GM19324 (cell line): Measurements from ENCODE around the gene CTNNBL1.
"Not testable (repeated sequence)": the region's sequence is repeated elsewhere in the genome, so short reads cannot be mapped to it uniquely, and the experiment has no call there.

Experiments
- ATAC-seq: cut with Tn5 transposase; IDR thresholded peaks from one replicate; pipeline ENCODE4 v1.9.1; 2021; ENCODE audit warnings: mild to moderate bottlenecking, moderate library complexity; ENCODE audit not compliant: unreplicated experiment, low FRiP score

Gene CTNNBL1, protein sequence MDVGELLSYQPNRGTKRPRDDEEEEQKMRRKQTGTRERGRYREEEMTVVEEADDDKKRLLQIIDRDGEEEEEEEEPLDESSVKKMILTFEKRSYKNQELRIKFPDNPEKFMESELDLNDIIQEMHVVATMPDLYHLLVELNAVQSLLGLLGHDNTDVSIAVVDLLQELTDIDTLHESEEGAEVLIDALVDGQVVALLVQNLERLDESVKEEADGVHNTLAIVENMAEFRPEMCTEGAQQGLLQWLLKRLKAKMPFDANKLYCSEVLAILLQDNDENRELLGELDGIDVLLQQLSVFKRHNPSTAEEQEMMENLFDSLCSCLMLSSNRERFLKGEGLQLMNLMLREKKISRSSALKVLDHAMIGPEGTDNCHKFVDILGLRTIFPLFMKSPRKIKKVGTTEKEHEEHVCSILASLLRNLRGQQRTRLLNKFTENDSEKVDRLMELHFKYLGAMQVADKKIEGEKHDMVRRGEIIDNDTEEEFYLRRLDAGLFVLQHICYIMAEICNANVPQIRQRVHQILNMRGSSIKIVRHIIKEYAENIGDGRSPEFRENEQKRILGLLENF

DNA sequence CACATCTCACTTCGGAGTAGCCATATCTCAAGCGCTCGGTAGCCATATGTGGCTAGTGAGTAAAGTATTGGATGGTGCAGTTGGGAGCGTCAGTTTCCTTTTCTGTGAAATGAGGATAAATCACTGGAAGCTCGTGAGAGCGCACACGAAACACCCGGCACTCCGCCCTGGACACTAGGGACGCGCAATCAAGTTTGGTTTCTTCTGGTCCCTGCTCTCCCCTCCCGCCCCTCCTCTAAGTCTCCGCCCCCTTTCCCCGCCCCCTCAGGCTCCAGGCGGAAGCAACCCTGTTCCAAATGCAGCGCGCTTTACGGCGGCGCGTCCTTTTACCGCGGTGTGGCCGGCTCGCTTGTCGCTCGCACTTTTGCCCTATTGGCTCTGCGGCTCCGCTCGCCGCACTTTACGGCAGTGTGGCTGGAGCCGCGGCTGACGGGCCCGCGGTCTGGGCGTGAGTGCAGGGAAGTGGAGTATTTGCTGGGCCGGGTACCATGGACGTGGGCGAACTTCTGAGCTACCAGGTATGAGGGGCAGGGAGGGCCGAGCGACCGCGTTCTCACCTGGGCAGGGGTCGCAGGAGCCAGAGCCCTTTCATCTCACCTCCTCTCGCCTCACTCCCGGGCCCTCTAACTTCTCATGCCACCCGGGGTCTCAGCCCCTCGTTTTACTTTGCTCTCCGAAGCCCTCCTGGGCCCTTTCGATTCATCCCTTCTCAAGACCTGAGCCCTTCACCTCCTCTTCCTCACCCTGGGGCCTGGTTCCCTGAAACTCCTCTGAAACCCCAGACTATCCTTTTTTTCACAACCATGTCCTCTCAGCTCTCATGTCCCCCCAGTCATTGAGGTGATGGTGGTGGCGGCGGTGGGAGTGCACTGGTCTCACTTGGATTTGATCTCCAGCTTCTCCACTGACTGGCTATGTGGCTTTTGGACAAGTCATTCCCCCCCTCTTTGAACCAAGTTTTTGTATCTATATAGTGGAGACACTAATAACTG is at the start of gene CTNNBL1:
TSS of gene CTNNBL1 (plus strand) at position 396 of the 992 bp plus-strand sequence. CDS start at position 489, 93 bp downstream.
- peak; percentile 87 for ATAC-seq

DNA sequence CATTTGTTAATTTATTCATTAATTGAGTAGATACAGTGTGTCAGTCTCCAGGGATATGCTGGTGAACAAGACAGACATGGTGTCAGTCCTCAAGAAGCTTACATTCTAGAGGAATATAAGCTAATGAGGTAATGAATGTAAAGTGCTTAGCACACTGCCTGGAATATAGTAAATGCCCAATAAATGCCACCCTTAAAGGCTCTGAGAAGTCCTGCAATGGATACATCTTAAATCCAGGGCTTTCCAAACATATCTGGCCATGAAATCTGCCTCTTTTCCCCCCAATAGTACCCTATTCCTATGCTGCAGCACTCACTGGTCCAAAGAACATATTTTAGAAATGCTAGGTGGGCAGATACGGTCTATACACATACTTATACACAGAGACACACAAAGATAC is 49.2 kb upstream of the CTNNBL1 start:
- no peak for ATAC-seq

DNA sequence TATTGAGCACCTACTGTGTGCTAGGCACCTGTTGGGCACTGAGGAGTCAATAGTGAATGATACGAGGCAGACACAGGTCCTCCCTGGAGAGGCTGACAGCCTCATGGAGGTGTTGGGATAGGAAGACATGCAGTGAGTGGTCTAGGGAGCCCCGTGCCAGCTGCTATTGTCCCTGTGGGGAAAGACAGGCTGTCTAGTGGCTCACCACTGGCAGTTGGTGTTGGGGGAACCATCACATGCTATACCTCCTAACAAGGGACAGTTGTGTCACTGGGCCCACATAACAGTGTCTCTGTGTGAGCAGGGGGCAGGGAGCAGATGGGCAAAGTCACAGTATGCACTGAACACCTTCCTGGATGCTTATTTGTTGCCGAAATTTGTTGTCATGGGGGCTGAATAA is 45.9 kb upstream of the CTNNBL1 start:
- no peak for ATAC-seq

DNA sequence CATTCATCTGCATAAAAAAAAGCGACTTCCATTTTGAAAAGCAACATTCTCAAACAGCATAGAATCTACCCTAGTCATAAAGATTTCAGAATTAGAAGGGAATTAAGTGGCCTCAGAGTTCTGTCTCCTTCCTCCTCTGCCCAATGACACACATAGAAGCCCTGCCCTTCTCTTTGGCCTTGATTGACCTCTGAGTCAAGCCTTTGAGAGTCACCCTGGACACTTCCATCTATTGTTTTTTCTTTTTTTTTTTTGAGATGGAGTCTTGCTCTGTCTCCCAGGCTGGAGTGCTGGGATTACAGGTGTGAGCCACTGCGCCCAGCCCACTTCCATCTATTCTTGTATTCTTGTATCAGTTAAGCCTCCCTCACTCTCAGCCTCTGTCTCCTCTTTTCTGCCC is 44.8 kb upstream of the CTNNBL1 start:
- no peak for ATAC-seq

DNA sequence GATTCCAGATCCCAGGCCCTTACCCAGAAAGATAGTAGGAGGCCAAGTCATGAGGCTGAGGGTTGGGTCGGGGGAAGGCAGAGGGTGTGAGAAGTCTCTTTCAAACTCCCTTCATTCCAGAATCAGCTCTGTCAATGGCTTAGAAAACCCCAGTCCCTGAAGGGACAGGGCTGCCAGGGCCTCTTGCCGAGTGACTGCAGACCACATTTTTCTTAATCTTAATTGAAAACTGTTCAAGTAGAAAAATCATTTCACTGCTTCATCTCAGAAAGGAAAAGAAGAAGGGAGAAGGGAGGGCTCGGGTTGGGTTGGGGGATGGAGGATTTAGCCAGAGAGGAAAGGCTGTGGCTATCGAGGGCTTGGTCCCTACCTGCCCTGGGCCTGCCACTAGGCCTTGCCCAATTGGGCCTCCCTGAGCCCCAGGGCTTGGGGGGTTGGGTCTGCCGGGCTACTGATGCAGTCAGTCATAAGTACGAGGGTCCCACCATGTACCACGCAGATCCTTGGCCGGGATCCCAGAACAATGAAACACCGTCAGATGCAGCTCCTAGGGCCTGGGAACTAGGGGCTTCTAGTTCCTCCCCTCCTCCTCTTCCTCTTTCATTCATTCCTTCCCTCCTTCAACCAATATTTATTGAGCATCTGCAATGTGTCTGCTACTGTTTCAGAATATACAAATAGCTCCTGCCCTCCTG is 44.0 kb upstream of the CTNNBL1 start:
- ATAC-seq: no peak

DNA sequence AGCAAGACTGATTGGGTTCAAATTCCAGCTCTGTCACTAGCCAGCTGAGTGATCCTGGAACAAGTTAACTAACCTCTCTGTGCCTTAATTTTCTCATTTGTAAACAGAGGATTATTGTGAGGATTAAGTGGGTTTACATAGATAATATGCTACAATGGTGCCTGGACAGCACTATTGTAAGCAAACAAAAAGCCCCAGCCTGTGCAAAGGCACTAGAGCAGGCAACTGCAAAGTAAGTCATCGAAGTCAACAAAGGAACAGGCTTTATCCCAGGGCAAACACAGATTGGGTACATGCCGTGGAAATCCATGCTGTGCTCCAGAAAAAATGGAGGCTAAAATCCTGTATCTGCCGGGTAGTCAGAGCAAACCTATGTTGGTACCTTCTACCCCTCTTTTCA is 43.2 kb upstream of the CTNNBL1 start:
- ATAC-seq: no peak

DNA sequence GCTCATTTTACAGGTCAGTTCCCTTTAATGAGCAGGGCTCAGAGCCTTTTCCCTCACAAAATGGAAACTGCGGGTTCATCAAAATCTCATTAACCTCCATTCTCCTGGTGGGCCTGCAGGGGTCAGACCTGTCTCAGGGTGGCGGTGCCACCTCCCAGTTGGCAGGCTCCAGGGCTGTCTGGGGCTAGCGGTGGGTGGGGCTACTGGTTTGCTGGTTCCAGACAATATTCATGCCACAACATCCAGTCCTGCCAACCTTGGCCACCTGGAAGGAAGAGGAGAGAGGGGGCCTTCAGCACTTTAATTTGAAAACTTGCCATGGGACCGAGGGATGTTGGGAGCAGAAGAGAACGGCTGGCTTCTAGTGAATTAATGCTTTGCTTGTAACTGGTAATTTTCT is 41.9 kb upstream of the CTNNBL1 start:
- ATAC-seq: no peak

DNA sequence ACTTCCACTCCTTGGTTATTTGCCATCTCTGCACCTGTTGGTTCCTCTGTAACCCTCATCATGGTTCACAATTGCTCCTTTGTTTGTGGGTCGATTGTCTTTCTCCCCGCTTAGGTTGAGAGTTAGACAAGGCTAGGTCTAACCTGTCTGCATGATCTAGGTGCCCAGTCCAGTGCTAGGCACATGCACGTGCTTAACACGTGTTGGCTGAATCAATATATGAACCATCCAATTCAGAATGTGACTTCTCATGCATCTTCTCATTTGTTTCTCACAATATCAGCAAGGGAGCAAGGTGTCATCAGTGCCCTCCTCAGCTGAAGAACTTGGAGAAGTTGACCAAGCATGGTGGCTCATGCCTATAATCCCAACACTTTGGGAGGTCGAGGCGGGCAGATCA is 36.9 kb upstream of the CTNNBL1 start:
- no peak for ATAC-seq

DNA sequence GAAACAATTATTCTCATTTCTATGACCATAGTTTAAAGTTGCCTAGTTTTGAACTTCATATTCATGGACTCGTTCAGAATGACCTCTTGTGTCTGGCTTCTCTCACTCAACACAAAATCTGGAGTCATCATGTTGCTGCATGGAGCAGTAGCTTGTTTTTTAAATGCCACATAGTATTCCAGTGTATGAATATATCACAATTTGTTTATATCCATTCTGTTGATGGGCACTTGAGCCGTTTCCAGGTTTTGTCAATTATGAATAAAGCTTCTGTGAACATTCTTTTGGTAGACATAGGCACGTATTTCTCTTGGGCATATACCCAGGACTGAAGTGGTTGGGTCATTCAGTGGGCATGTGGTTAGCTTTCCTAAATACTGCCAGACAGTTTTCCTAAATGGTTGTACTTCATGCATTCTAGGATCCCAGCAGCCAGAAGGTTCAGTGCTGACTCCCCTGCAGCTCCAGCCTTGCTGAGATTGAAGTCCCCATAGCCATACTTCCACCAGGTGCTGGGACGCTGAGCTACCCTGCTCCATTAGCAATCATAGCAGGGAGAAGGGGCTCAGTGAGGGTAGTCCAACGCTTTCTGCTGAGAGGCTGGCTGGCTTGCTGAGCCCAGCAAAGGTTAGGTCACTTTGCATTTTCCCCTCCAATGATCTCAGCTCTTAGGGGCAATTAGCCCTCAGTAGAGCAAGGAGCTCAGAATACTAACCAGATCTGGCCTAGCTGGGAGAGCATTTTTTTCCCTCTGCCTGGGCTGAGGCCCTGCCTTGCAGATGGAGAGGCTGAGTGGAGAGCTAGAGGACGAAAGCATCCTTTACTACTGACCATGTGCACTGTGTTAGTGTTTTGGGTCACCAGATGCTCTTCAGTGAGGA is 35.7 kb upstream of the CTNNBL1 start:
- ATAC-seq: no peak

DNA sequence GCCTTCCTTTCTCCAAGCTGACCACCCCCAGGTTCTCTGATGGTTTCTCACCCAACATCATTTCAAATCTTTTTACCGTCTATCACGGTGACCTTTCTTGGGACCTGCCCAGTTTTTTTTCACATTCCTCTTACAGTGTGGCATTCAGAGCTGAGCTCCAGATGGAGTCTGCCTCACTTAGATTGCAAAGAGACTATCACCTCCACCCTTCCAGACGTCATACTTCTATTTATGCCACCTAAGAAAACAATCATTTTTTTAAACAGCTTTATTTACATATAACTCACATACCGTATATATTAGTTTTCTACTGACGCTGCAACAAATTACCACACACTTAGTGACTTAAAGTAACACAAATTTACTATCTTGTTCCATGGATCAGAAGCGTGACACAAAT is 32.3 kb upstream of the CTNNBL1 start:
- no peak for ATAC-seq

DNA sequence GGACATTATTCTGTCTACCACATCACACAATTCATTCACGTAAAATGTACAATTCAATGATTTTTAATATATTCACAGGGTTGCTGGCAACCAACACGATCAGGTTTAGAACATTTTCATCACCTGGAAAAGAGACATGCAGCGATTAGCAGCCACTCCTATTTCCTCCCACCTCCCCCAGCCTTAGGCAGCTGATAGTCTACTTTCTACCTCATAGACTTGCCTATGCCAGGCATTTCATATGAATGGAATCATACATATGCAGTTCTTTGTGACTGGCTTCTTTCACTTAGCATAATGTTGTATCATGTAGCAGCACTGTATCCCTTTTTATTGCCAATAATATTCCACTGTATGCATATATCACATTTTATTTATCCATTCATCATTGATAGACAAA is 31.5 kb upstream of the CTNNBL1 start:
- no peak for ATAC-seq

DNA sequence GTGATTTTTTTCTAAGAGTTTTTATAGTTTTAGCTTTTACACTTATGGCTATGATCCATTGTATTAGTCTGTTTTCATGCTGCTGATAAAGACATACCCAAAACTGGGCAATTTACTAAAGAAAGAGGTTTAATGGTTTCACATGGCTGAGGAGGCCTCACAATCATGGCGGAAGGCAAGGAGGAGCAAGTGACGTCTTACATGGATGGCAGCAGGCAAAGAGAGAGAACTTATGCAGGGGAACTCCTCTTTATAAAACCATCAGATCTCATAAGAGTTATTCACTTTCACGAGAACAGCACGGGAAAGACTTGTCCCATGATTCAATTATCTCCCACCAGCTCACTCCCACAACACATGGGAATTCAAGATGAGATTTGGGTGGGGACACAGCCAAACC is 29.2 kb upstream of the CTNNBL1 start:
- ATAC-seq: not testable (repeated sequence)

DNA sequence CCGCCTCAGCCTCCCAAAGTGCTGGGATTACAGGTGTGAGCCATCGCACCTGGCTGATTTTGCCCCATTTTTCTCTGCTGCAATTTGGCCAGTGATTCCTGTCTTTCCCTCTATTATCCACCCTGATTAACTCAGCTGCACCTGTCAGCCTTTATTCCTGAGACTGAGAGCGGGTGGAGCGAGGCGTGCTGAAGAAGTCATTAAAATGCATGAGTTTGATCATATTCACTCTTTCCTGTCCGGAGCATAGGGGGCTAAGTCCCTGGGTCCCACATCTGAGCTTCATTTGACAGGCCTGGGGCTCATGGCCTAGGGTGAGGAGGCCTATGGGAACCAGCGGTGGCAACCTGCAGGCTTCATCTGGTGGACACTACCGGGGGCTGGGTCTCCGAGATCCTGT is 25.7 kb upstream of the CTNNBL1 start:
- no peak for ATAC-seq

DNA sequence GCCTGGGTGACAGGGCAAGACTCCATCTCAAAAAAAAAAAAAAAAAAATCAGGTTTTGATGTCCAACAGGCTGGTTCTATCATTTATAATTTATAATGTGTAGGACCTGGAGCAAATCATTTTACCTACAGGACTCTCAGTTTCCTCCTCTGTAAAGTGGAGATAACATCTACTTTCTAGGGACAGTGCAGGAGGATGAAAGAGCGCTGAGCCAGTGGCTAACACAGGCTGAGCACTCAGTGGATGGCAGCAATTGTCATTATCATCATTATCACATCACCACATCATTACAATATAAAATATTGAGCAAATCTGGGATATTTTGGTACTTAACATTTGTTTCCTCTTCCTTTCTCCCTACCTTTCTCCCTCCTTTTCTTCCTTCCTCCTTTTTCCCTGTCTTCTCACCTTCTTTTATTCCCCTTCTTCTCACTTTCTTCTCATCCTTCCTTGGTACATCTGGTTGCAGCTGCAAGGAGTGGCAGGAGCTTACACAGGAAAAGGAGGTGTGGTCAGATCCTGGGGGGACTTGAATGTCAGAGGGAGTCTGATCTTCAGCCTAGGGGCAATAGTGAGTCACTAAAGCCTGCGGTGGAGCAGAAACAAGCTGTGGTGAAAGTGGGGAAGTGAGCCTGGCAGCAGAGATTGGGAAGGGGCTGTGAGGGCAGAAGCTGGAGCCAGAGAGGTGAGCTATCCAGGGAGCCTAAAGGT is 24.6 kb upstream of the CTNNBL1 start:
- no peak for ATAC-seq

DNA sequence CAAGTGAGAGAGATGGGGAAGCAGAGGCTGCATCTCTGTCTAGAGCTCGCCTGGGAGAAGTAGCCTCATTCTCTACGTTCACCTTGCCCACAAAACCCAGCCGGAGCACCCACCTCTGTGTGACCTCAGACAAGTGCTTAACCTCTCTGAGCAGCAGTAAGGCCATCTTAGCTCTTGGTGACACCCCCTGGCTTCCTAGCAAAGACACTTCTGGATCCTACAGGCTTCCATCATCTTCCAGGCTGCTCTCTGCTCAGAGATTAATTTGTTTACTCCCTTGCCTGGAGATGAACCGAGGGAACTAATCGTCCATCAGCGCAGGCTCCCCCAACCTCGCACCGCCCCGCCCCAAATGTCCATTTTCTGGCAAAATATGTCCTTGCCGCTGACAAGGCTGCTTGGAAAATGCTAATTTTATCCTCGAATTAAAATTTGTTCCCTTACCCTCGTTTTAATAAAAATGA is 24.0 kb upstream of the CTNNBL1 start:
- ATAC-seq: no peak

DNA sequence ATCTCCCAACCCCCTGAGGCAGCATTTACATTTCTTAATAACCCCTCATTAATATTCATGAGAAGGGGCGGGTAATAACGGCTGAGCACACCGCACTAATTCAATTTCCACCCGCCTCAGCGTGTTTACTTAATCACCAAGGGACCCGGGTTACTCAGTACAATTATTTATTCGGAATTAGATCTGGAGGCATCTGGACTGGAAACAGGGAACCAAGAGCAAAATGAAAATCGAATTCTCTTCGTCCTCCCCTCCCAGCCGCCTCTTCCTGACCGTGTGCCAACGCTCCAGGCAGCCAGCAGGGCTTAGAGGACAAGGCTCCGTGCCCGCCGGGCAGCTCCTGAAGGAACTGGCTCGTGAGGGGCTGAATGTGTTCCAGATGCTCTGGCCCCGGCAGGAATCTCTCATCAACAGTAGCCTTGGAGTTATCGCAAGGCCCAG is 23.5 kb upstream of the CTNNBL1 start:
- no peak for ATAC-seq

DNA sequence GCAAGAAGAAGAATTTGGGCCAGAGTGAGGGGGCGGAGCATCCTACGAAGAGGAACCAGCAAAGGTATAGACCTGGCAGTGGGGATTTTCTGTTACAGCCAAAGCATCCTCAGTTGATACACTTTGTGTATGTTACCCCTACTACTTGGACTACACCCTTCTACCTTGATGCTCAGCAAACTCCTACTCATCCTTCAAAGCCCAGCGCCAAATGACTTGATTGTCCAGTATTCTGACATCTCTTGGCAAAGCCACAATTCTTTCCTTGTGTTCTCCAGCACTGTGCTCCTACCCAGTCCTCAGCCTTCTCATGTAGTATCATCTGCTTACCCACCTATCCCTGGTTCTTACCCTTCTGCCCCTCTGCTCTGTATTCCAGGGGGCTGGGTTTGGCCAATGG is 21.7 kb upstream of the CTNNBL1 start:
- no peak for ATAC-seq

DNA sequence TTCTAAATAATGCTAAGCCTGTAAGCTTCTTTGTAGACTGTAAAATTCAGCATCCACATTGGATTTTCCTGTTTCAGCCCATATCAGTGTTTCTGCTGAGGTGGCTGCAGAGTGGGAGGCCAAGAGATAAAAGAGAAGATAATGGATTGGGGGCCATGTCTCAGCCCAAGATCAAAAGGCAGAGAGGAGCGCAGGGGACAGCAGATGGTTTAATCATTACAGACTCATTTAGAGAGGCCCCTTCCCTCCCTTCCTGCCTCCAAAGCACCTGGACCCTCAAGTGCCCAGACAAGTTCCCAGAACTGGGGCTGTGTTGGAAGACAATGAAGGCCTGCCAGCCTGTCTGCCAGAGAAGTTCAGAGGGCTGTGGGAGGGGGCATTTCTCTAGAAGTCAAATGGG is 20.4 kb upstream of the CTNNBL1 start:
- ATAC-seq: no peak

DNA sequence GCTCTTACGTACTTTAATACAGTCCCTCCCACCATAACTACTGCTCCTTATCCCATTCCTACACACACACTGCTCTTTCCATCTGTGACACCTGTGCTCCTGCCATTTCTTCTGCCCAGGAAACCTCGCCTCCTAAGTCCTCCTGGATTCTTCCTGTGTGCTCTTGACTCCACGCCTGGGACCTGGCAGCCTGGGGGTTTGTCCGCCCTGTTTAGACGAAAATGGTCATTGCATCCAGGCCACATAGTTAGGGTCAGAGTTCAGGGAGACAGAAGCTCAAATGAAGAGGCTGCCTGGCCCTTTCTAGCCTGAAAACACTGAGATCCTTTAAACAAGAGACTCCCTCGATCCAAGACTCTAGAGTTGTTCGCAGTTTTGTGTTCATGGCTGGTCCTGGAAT is 17.4 kb upstream of the CTNNBL1 start:
- ATAC-seq: no peak
